ENCODE results near the gene MTA1. TPM values are rescaled to one million over a fixed set of nuclear protein-coding genes. Genes with fewer than 3 reads are reported as not detected.

The MTA1 gene
- total RNA-seq, 6 donors from 2014 or later = 64.8 to 315 (median 94.9) TPM

GRCh38 chr14:105440992-105441391 lies 21.4 kb downstream of the MTA1 start:
- no peaks in the 10 kb centered on the region for H3K9me3 ChIP-seq
- 100% methylated on average over 1 to 8 of the region's 9 CpGs for WGBS, 2 donors
- DNase-seq = peak in 1 of 2 donors; percentile 53
- no peak overlapping the region for H3K4me3 ChIP-seq
- ATAC-seq (ENCODE audit: low FRiP score in 2 of 2) = no peak
- peaks cover 0 to 3% (median 0%) of the 10 kb centered on the region in 4 donors for H3K4me1 ChIP-seq
- H3K27ac ChIP-seq = no peak overlapping the region
- TF ChIP-seq EP300 (IDR thresholded peaks at IDR 0.05) = no peak
- TF ChIP-seq CTCF (IDR thresholded peaks at IDR 0.05) = no peak
- TF ChIP-seq POLR2AphosphoS5 (IDR thresholded peaks at IDR 0.05) = no peak
- no peak for TF ChIP-seq POLR2A (IDR thresholded peaks at IDR 0.05)
- peaks cover 0 to 29% (median 9%) of the 10 kb centered on the region in 4 donors for H3K36me3 ChIP-seq
- no peaks in the 10 kb centered on the region for H3K27me3 ChIP-seq

GRCh38 chr14:105442125-105442524 lies 22.5 kb downstream of the MTA1 start:
- 82% methylated on average over 14 to 17 of the region's 17 CpGs for WGBS, 2 donors
- Histone ChIP-seq H3K27ac (no peak overlapping the region), H3K27me3 (no peaks in the 10 kb centered on the region), H3K4me1 (peaks cover 0 to 3% (median 0%) of the 10 kb centered on the region in 4 donors), H3K36me3 (peaks cover 0 to 35% (median 12%) of the 10 kb centered on the region in 4 donors), H3K4me3 (no peak overlapping the region), H3K9me3 (no peaks in the 10 kb centered on the region)
- no peak for TF ChIP-seq EP300 (IDR thresholded peaks at IDR 0.05)
- no peak for TF ChIP-seq POLR2AphosphoS5 (IDR thresholded peaks at IDR 0.05)
- no peak for TF ChIP-seq POLR2A (IDR thresholded peaks at IDR 0.05)
- no peak for TF ChIP-seq CTCF (IDR thresholded peaks at IDR 0.05)
- DNase-seq (no peak), ATAC-seq (ENCODE audit: low FRiP score in 2 of 2) (no peak)

GRCh38 chr14:105442834-105443233 lies 23.2 kb downstream of the MTA1 start:
- DNase-seq (peak in 1 of 2 donors; percentile 54), ATAC-seq (ENCODE audit: low FRiP score in 2 of 2) (no peak)
- no peak overlapping the region for H3K27ac ChIP-seq
- TF ChIP-seq POLR2AphosphoS5 (IDR thresholded peaks at IDR 0.05) (no peak), POLR2A (IDR thresholded peaks at IDR 0.05) (no peak), EP300 (IDR thresholded peaks at IDR 0.05) (no peak), CTCF (IDR thresholded peaks at IDR 0.05) (no peak)
- no peak overlapping the region for H3K4me3 ChIP-seq
- no peaks in the 10 kb centered on the region for H3K9me3 ChIP-seq
- WGBS, 2 donors = 84 to 100% methylated on average over 2 to 12 of the region's 12 CpGs
- no peaks in the 10 kb centered on the region for H3K4me1 ChIP-seq
- H3K36me3 ChIP-seq = peaks cover 0 to 35% (median 12%) of the 10 kb centered on the region in 4 donors
- H3K27me3 ChIP-seq = no peaks in the 10 kb centered on the region

- Histone ChIP-seq H3K9me3 (no peaks in the 10 kb centered on the region), H3K4me1 (peaks cover 7 to 9% (median 7%) of the 10 kb centered on the region in 4 donors), H3K4me3 (no peak overlapping the region), H3K36me3 (peaks cover 0 to 31% (median 12%) of the 10 kb centered on the region in 4 donors), H3K27ac (no peak overlapping the region), H3K27me3 (no peaks in the 10 kb centered on the region)
- DNase-seq (peak in 1 of 2 donors; percentile 64), ATAC-seq (ENCODE audit: low FRiP score in 2 of 2) (no peak)
- 91% methylated on average over 10 to 17 of the region's 17 CpGs for WGBS, 2 donors
- no peak for TF ChIP-seq EP300 (IDR thresholded peaks at IDR 0.05)
- no peak for TF ChIP-seq CTCF (IDR thresholded peaks at IDR 0.05)
- no peak for TF ChIP-seq POLR2A (IDR thresholded peaks at IDR 0.05)
- no peak for TF ChIP-seq POLR2AphosphoS5 (IDR thresholded peaks at IDR 0.05)
These were observed 25.2 kb downstream of the MTA1 start for GRCh38 chr14:105444859-105445258.

- H3K27me3 ChIP-seq = no peaks in the 10 kb centered on the region
- H3K9me3 ChIP-seq = no peaks in the 10 kb centered on the region
- no peak overlapping the region for H3K27ac ChIP-seq
- H3K4me3 ChIP-seq = no peak overlapping the region
- H3K4me1 ChIP-seq = peaks cover 7 to 9% (median 7%) of the 10 kb centered on the region in 4 donors
- peaks cover 0 to 35% (median 16%) of the 10 kb centered on the region in 4 donors for H3K36me3 ChIP-seq
- ATAC-seq (ENCODE audit: low FRiP score in 2 of 2) = no peak
- peak in 1 of 2 donors; percentile 76 for DNase-seq
- 91 to 92% methylated on average over 11 to 23 of the region's 24 CpGs for WGBS, 2 donors
- TF ChIP-seq CTCF (IDR thresholded peaks at IDR 0.05) (no peak), EP300 (IDR thresholded peaks at IDR 0.05) (no peak), POLR2AphosphoS5 (IDR thresholded peaks at IDR 0.05) (no peak), POLR2A (IDR thresholded peaks at IDR 0.05) (no peak)
These were observed 25.7 kb downstream of the MTA1 start for GRCh38 chr14:105445290-105445689.

Data from upper lobe of left lung (tissue), 6 donors.